Measurements from ENCODE around the gene ABHD5. TPM values are rescaled to one million over a fixed set of nuclear protein-coding genes. Genes with fewer than 3 reads are reported as not detected.

Gene ABHD5
- total and polyA plus RNA-seq, 10 of the 15 experiments (the other 5 are each of a cell fraction or from before 2014, with no cell fraction given), result 5.5 to 24.4 (median 9.5) TPM

DNA sequence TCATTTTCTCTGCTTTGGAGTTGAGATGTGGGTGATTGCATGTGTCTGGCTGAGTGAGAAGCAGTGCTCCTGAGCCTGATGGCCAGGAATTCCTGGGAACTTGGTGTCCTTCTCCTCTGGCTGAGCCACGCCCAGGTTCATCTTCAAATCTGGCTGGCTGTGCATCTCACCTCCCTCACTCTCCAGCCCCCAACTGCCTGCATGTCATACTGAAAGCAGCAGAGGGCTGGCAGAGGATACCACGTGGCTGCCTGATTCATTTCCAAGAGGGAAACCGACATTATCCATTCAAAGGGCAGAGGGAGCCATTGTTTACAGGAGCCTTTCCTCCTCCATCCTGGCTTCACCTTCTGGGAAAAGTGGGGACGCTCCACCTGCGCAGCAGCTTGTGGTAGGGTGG is 57.4 kb downstream of the ABHD5 start:
- ChIA-PET CTCF (no interaction called here), RAD21 (ENCODE audit: unreplicated experiment) (no interaction called here), SMC1A (ENCODE audit: uncharacterized antibody, unreplicated experiment) (no interaction called here), POLR2A (no interaction called here)
- DNase-seq (ENCODE audit: low read depth, low spot score) (no peak), FAIRE-seq (no peak), ATAC-seq (no peak)
- Histone ChIP-seq H3K4me3 (no peak overlapping the region), H3K4me1 (ENCODE audit: control insufficient read depth, insufficient read depth, low read length) (no peaks in the 10 kb centered on the region), H3K4me2 (ENCODE audit: control insufficient read depth, insufficient read depth) (no peak overlapping the region), H4K20me1 (ENCODE audit: control insufficient read depth, insufficient read depth) (no peaks in the 10 kb centered on the region), H2AFZ (ENCODE audit: control insufficient read depth, low read depth, low read length) (no peak overlapping the region), H3K9me3 (replicated peaks; ENCODE audit: control insufficient read depth, insufficient read depth, low read length) (no peaks in the 10 kb centered on the region), H3K79me2 (ENCODE audit: control insufficient read depth, insufficient read depth, low read length) (no peaks in the 10 kb centered on the region), H3K27me3 (replicated peaks in 1 of 2; ENCODE audit: control insufficient read depth in 2 of 2, insufficient read depth in 2 of 2, low read length in 1 of 2) (no peaks in the 10 kb centered on the region; a peak in 2 of 4 replicates), H3K9ac (ENCODE audit: control insufficient read depth, insufficient read depth, low read length) (no peak overlapping the region), H3K27ac (ENCODE audit: control insufficient read depth, insufficient read depth) (no peak overlapping the region), H3K36me3 (ENCODE audit: control insufficient read depth in 2 of 2, insufficient read depth in 2 of 2, low read length in 1 of 2) (no peaks in the 10 kb centered on the region)
- BruUV-seq (replicated peaks), result no TSS peak
- 31% methylated on average over 5 of the region's 5 CpGs for WGBS (ENCODE audit: insufficient coverage, insufficient replicate concordance, low lambda C conversion rate, missing lambda C conversion rate)
- TF ChIP-seq EGR1 (IDR thresholded peaks at IDR 0.05; ENCODE audit: borderline replicate concordance in 1 of 2, low read depth in 2 of 2, low read length in 2 of 2) (no peak), SREBF2 (IDR thresholded peaks at IDR 0.05; ENCODE audit: low read length) (no peak), IRF3 (IDR thresholded peaks at IDR 0.05) (no peak), BMI1 (IDR thresholded peaks at IDR 0.05; ENCODE audit: borderline replicate concordance) (no peak), RUNX3 (IDR thresholded peaks at IDR 0.05; ENCODE audit: low read length) (no peak), BHLHE40 (IDR thresholded peaks at IDR 0.05; ENCODE audit: borderline replicate concordance in 1 of 2, low read depth in 2 of 2, low read length in 1 of 2) (no peak), ESRRA (IDR thresholded peaks at IDR 0.05; ENCODE audit: low read length) (no peak), FOXK2 (IDR thresholded peaks at IDR 0.05) (no peak), NFYB (IDR thresholded peaks at IDR 0.05; ENCODE audit: insufficient read depth, low read depth, low read length) (no peak), IKZF2 (IDR thresholded peaks at IDR 0.05) (no peak), TCF3 (IDR thresholded peaks at IDR 0.05; ENCODE audit: borderline replicate concordance, insufficient read depth, low read depth, low read length) (no peak), E2F8 (IDR thresholded peaks at IDR 0.05; ENCODE audit: low read depth, partially characterized antibody) (no peak), REST (IDR thresholded peaks at IDR 0.05; ENCODE audit: low read depth, low read length) (no peak), ZNF384 (IDR thresholded peaks at IDR 0.05; ENCODE audit: borderline replicate concordance, low read depth, low read length) (no peak), FOXM1 (IDR thresholded peaks at IDR 0.05; ENCODE audit: low read depth, low read length) (no peak), TAF1 (IDR thresholded peaks at IDR 0.05; ENCODE audit: borderline replicate concordance, low read depth, low read length) (no peak), CHD1 (IDR thresholded peaks at IDR 0.05; ENCODE audit: low read depth, low read length) (no peak), PML (IDR thresholded peaks at IDR 0.05; ENCODE audit: low read length) (no peak)
- intact Hi-C loops (cut with micrococcal nuclease; ENCODE audit: unreplicated experiment), result no loop called here
- in situ Hi-C loops (cut with MboI), result no loop called here

All from GM12878 (cell line).